HG03342 (cell line): ENCODE measurements around the gene PRDX3.
"Not testable (repeated sequence)": the region's sequence is repeated elsewhere in the genome, so short reads cannot be mapped to it uniquely, and the experiment has no call there.

ENCODE experiments used
- ATAC-seq: cut with Tn5 transposase; IDR thresholded peaks from one replicate; pipeline ENCODE4 v1.9.1; 2021; ENCODE audit warnings: mild to moderate bottlenecking, moderate library complexity; ENCODE audit not compliant: unreplicated experiment

Gene PRDX3

DNA sequence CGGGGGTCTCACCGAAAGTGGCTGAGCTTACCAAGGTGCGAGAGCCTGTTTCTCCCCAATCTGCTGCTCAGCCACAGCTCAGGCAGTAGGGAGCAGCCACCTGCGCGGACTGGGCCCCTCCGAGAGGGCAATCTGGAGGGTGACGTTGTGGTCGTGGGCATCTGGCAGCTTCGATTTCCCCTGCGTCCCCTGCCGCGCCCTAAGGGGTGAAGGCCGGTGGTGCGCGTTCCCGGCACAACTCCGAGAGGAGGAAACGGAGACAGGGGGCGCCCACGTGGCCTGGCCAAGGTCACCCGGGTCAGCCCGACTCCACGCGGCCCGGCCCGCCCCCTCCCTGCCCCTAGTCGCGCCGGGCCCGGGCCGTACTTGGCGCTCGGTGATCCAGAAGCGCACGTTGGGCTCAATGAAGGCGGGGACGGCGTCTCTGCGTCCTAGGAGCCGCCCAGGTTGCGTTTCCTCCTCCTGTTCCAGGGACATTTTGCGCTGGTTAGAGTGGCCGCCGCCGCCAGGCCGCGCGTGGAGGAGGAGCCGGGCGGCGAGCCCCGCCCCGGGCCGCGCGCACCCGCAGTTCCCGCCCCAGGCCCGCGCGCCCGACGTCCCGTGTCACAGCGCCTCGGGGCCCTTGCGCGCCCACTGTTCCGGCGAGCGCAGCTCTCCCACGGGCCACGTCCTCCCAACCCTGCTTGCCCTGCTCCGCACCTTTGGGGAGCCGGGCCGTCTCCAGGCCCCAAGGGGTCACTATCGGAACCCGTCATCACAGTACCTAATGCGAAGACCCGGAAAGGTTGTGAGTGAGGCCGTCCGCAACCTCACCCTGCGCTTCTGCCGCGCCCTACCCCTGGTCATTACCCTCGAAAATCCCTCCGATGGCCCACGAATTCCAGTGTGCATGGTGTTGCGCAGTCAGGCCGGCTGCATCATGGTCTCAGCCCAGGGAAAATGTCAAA lies 13.2 kb downstream of the PRDX3 start, which contains the start of gene SFXN4:
Gene SFXN4, minus strand, starts transcription at position 544 of the 947 bp plus-strand sequence. Its CDS starts 67 bp downstream, at position 477.
- peak; percentile 85 for ATAC-seq

DNA sequence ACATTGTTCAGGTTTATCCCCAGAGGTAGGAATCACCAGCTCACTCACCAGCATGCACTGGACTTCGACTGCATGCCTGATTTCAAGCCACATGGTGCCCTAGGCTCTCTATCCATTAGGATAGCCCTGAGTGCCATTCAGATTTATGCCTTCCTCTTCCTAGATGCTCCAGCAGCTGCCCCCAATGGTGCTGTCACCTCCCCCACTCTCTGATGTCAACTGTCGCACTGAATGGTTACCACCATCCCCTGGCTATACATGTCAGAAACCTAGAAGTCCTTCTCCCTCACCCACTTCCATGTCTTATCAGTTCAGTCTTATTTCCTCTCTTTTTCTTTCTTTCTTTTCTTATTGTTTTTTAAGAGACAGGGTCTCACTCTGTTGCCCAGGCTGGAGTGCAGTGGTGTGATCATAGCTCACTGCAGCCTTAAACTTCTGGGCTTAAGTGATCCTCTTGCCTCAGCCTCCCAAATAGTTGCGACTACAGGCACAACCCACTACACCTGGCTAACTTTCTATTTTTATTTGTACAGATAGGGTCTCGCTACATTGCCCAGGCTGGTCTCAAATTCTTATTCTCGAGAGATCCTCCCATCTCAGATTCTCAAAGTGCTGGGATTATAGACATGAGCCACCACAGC lies 16.0 kb downstream of the PRDX3 start:
- ATAC-seq, result no peak

DNA sequence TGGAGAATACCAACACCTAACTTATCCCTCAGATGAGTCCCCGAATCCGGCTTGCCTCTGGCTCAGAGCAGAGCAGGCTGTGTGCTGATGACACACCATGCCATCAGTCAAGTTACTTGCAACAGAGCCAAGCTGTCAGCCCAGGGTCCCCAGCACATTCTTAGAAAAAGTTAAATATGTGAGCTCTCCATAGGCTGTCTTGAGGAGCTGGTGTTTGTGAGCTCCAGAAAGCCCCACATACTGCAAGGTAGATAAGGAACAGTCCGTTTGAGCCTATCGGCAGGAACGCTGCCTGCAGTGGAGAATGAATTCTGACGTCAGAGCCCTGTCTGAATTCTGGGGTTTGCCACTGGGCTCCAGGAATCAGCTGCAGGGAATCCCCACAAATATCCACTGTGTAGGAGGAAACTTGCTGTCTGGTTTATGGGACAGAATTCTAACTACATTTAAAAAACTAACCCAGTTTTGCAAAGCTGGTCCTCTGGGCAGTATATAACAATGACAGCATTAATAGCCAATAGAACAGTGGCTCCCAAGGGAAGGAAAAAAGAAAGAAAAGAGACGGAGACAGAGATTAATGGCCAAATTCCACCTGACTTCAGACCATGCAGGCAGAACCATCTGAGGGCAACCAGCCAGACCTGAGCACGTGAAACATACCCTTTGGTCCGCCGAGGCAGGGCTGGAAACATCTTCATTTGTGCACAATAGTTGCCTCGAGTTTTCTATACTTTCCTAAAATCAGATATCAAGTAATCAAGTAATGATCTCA lies 16.7 kb downstream of the PRDX3 start:
- no peak for ATAC-seq

DNA sequence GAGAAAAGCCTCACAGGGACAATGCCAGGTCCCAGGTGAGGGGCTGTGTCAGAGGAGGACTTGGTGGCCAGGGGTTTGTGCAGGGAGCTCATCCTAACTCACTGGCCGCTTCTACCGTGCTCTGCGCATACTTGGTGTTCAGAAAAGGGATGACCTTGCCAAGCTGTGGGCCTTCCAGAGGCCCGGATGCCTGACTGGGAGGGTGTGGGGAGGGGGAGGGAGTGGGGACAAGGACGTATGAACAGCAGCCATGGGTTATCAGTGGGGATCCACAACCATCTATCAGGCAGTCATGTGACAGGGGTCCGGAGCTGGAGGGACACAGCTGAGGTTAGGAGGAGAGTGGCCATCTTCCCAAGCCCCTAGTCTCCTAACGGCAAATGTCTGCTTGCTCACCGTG lies 19.3 kb downstream of the PRDX3 start:
- ATAC-seq, result no peak

DNA sequence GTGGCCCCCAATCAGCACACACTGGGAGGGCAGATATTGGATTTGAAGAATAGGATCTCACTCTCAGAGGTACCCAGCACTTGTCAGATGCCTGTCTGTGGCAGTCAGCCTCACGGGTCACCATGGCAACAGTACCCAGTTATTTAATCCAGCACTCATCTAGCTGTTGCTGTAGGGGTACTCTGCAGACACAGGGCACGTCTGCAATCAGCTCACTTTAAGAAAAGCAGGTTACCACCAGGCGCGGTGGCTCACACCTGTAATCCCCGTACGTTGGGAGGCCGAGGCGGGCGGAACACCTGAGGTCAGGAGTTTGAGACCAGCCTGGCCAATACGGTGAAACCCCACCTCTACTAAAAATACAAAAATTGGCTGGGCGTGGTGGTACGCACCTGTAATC lies 25.0 kb downstream of the PRDX3 start:
- ATAC-seq, result no peak

DNA sequence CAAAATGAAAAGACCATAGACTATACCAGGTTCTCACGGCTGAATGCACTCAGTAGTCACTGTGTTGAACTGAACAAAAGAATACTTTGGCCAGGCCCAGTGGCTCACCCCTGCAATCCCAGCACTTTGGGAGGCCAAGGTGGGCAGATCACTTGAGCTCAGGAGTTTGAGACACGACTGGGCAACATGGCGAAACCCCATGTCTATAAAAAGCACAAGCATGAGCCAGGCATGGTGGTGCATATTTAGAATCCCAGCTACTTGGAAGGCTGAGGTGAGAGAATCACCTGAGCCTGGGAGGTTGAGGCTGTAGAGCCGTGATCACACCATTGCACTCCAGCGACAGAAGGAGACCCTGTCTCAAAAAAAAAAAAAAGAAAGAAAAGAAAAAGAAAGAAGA lies 25.6 kb downstream of the PRDX3 start:
- no peak for ATAC-seq

DNA sequence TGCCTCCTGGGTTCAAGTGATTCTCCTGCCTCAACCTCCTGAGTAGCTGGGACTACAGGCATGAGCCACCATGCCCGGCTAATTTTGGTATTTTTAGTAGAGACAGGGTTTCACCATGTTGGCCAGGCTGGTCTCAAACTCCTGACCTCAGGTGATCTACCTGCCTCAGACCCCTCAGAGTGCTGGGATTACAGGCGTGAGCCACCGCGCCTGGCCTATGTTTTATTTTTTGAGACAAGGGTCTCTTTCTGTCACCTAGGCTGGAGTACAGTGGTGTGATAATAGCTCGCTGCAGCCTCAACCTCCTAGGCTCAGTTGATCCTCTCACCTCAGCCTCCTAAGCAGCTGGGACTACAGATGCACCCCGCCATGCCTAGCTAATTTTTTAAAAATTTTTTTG lies 27.0 kb downstream of the PRDX3 start:
- not testable (repeated sequence) for ATAC-seq

DNA sequence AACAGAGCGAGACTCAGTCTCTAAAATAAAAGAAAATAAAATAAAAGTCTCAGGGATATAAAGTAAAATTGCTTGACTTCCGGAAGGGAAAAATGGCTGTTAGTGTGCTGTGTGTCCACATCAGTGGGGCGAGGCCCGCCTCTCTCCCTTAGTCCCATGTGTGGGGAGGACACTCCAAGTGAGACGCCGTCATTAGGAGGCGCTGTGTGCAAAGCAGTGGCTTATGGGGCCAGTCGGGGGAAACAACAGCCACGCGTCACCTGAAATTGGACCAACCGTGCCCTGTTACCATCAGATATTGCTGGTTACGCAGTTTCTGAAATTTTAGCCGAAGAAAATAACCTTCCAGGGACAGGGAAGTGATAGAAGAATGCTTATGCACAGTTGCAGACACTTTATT lies 28.9 kb downstream of the PRDX3 start:
- ATAC-seq, result no peak

DNA sequence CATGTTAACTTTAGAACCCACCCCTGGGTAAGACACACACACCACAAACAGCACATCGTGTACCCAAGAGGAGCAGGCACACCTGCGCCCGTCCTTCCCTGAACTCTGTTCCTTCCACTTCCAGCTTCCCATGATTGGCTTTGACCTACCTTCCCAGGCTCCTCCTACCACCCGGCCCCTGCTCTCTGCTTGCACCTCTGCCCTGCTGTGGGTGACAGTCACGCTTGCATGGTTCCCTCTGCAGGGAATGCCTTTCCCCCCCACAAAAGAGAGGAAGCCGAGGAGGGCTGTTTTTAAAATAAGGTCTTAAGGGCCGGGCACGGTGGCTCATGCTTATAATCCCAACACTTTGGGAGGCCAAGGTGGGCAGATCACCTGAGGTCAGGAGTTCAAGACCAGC lies 29.5 kb downstream of the PRDX3 start:
- no peak for ATAC-seq

DNA sequence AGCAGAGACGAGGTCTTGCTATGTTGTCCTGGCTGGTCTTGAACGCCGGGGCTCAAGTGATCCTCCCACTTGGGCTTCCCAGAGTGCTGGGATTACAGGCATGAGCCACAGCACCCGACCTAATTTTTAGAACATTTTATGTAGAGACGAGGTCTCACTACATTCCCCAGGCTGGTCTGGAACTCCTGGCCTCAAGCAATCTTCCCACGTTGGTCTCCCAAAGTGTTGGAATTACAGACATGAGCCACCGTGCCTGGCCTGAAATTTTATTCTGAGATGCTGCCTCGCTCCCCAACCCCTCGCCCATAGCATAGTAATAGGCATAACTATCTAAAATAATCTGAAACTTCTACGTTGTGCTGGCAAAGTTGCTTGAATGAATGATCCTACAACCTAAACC lies 35.0 kb downstream of the PRDX3 start:
- no peak for ATAC-seq

DNA sequence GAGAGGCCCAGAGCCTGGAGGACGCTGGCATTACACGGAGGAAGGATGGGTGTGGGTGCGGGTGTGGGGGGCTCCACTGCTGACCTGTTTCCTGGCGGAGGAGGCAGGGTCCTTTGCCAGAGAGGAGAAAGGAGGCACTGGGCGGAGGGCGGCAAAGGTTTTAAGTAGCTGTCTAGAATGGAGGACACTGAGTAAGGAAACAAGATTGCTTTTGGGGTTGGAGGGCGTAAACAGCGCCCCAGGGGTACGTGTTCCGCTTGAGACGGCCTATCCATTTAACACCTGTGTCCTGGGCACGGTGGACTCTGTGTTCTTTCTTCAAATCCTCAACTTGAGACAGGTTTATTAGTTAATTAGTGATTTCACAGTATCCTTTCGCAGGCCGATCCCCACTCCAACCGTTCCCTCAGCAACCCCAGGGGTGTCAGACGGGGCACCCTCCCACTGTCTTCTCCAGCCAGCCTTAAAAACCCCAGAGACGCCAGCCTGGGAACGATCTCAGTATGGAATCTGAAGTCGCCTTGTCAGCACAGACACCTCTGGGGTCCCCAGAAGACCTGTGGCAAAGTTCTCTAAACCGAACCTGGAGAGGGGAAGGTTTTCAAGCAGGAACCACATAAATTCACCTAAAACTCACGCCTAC lies 37.9 kb downstream of the PRDX3 start:
- no peak for ATAC-seq

DNA sequence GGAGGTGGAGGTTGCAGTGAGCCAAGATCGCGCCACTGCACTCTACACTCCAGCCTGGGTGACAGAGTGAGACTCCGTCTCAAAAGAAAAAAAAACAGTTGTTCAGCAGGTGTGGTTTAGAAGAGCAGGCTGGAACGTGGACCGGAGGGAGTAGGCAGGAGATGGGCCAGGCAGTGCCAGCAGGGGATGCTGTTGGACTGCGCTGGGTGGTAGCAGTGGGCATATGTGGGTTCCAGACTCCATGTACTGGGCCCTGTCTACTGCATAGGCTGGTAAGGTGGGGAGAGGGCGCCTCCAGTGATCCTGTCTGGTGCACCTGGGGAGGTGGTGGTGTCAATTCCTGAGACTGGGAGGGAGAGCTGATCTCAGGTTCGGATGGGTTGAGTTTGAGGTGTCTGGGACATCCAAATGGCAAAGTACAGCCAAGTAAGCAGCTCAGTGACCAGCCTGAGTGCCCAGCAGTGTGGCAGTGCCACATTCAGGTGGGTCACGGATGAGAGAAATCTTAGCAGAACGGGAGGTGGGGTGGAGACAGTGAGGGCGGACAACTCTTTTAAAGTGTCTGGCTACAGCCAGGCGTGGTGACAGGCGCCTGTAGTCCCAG lies 39.0 kb downstream of the PRDX3 start:
- no peak for ATAC-seq

DNA sequence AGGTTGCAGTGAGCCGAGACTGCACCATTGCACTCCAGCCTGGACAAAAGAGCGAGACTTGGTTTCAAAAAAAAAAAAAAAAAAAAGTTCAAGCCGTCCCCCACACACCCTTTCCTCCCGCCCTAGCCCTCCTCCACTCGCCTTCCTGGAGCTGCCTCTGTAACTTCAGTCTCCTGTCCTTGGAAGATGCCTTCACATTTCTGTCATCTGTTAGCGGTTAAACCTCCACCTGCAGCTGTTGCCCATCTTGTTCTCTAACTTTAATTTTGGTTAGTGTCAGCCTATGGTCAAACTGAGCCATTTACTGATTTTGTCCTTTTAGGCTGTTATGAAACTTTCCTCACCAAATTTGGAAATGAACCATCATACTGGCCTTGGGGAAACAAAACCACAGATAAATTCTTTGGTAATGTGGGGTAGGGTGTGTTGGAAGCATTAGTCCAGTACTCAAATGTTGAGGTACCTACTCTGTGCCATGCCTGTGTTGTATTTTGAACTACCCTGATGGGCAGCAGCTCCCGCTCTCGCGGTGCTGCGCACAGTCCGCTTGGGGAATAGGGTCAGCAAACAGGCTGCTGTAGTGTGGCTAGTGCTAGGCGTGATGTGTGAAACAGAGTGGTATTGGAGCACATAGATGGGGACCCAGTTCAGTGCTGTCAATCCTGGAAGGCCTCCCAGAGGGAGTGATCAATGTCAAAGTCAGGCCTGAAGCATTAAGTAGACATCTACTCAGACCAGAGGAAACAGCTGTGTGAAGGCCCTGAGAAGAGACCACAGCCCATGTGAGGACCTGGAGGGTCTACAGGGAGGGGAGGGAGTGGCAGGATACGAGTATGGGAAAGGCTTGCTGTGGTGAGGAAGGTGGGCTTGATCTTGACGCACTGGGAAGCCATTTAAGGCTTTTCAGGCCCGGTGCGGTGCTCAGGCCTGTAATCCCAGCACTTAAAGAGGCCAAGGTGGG lies 40.0 kb downstream of the PRDX3 start:
- ATAC-seq, result no peak

DNA sequence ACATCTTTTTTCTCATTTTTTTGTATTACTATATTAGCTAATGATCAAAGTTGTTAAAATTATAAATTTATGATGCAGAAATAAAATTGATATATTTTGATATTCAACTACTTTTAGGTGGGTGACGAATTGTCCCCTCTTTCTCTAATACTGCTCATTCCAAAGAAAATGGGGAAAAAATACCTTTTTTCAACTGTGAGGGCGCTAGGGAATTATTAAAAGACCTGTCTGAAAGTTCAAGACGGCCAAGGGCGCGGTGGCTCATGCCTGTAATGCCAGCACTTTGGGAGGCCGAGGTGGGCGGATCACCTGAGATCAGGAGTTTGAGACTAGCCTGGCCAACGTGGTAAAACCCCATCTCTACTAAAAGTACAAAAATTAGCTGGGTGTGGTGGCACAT lies 40.7 kb downstream of the PRDX3 start:
- ATAC-seq, result not testable (repeated sequence)

DNA sequence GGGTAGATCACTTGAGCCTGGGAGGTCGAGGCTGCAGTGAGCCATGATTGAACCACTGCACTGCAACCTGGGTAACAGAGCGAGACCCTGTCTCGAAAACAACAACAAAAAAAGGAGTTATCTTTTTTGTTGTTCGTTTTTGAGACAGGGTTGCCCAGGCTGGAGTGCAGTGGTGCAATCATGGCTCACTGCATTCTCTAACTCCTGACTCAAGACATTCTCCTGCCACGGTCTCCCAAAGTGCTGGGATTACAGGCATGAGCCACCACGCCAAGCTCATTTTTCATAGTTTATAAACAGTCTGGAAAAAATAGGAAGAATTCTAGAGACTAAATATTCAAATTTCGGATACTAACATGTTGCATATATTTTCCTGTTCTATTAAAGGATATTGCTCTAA lies 42.5 kb downstream of the PRDX3 start:
- ATAC-seq, result no peak

DNA sequence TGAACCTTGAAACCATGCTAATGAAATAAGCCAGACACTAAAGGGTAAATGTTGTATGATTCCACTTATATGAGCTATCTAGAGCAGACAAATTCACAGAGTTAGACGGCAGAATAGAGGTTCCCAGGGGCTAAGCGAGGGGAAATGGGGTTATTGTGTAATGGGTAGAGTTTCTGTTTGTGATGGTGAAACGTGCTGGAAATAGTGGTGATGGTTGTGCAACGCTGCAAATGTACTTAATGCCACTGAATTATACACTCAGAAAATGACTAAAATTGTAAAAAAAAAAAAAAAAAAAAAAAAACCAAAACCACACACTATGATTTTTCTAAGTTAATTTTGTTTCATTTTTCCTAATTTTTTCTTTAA lies 43.1 kb downstream of the PRDX3 start:
- ATAC-seq, result no peak

DNA sequence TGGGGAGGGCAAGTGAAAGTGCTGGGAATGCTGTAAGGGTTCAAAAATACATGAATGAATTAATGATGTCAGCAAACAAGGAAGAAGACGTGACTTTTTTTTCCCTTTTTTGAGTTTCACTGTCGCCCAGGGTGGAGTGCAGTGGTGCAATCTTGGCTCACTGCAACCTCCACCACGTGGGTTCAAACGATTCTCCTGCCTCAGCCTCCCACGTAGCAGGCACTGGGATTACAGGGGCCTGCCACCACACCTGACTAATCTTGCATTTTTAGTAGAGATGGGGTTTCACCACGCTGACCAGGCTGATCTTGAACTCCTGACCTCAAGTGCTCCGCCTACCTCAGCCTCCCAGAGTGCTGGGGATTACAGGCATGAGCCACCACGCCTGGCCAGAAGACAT lies 44.7 kb downstream of the PRDX3 start:
- no peak for ATAC-seq

DNA sequence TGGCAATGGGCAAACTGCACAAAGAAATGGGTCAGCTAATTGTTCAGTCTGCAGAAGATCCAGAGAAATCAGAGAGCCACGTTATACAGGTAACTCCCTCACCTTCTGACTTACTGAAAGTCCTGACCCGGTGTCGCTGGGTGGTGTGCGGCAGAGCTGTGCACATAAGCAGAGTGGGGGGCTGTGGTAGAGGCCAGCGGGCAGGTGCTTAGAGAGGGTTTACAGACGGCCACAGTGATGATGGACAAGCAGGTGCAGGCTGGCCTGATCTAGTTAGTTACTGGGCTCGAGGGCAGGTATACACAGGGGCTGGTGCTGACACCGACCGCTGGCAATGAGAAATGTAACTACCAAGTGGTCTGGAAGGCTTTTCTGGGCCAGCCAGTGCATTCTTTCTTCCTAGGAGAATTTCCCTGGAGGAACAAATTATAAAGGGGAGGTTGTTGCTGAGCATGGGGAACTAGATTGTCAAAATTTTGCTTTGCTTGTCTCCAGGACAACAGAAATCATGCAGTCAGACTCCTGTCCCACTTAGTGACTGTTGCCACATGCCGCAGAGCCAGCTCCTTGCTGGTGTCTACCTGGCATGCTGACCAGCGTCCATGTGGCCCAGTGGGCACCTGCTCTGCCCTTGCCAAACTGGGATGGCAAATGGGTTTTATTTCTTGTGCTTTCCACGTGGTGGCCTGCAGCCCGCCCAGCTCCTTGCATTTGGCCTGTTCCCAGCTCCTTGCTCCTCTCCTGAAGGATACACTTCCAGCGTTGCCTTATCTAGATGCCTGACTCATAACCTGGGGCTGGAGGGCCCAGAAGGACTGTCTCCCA lies 45.9 kb downstream of the PRDX3 start:
- no peak for ATAC-seq
